Ammon's horn (tissue), 1 donor: Measurements from ENCODE around the gene ARID5B.

ENCODE experiments used
- DNase-seq: peaks from one replicate; pipeline ENCODE4 v3.0.0-alpha.2; 2016; ENCODE audit warnings: low spot score

Gene ARID5B

GRCh38 chr10:61905837-61906561 is 4.5 kb downstream of the ARID5B start:
- DNase-seq = no peak

GRCh38 chr10:61906562-61906901 is 5.0 kb downstream of the ARID5B start:
- DNase-seq = no peak

GRCh38 chr10:61907011-61907410 is 5.5 kb downstream of the ARID5B start:
- no peak for DNase-seq

- no peak for DNase-seq
These were observed 6.1 kb downstream of the ARID5B start for GRCh38 chr10:61907587-61907986.

- DNase-seq = no peak
These were observed 8.8 kb downstream of the ARID5B start for GRCh38 chr10:61910226-61910805.

GRCh38 chr10:61910894-61911293 is 9.4 kb downstream of the ARID5B start:
- DNase-seq = no peak

- no peak for DNase-seq
These were observed 9.9 kb downstream of the ARID5B start for GRCh38 chr10:61911425-61911824.

- no peak for DNase-seq
These were observed 11.5 kb downstream of the ARID5B start for GRCh38 chr10:61912981-61913380.

GRCh38 chr10:61918140-61918539 is 16.6 kb downstream of the ARID5B start:
- DNase-seq = no peak

- no peak for DNase-seq
These were observed 17.5 kb downstream of the ARID5B start for GRCh38 chr10:61918989-61919388.

- no peak for DNase-seq
These were observed 18.2 kb downstream of the ARID5B start for GRCh38 chr10:61919646-61920215.

GRCh38 chr10:61921143-61921542 is 19.6 kb downstream of the ARID5B start:
- DNase-seq = no peak

- DNase-seq = no peak
These were observed 21.9 kb downstream of the ARID5B start for GRCh38 chr10:61923210-61923949.

- DNase-seq = no peak
These were observed 22.4 kb downstream of the ARID5B start for GRCh38 chr10:61923950-61924274.

- DNase-seq = no peak
These were observed 28.1 kb downstream of the ARID5B start for GRCh38 chr10:61929555-61929954.

GRCh38 chr10:61931620-61932332 is 30.3 kb downstream of the ARID5B start:
- DNase-seq = no peak

- DNase-seq = no peak
These were observed 32.5 kb downstream of the ARID5B start for GRCh38 chr10:61933859-61934555.

GRCh38 chr10:61935077-61935476 is 33.6 kb downstream of the ARID5B start:
- no peak for DNase-seq

- no peak for DNase-seq
These were observed 35.3 kb downstream of the ARID5B start for GRCh38 chr10:61936770-61937169.

- DNase-seq = peak; percentile 7
These were observed 36.3 kb downstream of the ARID5B start for GRCh38 chr10:61937631-61938351.

- no peak for DNase-seq
These were observed 38.4 kb downstream of the ARID5B start for GRCh38 chr10:61939902-61940301.
